Aorta (tissue), 5 donors: Measurements from ENCODE around the gene RAB5IF. TPM values are rescaled to one million over a fixed set of nuclear protein-coding genes. Genes with fewer than 3 reads are reported as not detected.

Source experiments
- ATAC-seq: fragments of 200-7000 bp; cut with Tn5 transposase; one replicate; pipeline ENCODE4 v1.9.1; 2022; ENCODE audit warnings: moderate library complexity; ENCODE audit not compliant: low FRiP score
- DNase-seq, 2 donors: peaks; one replicate each; pipeline ENCODE4 v3.0.0-alpha.2; 2020
- H3K27ac ChIP-seq, 2 donors: one replicate each; pipeline ENCODE4 v1.5.1; 2013; ENCODE audit warnings: low read length in 2 of 2, mild to moderate bottlenecking in 2 of 2, moderate library complexity in 2 of 2, control low read depth in 1 of 2, inconsistent platforms in 1 of 2, low read depth in 1 of 2
- H3K27me3 ChIP-seq, 2 donors: one replicate each; pipeline ENCODE4 v1.6.1; 2013; ENCODE audit warnings: control low read depth in 1 of 2, low read length in 1 of 2, mild to moderate bottlenecking in 1 of 2, moderate library complexity in 1 of 2; ENCODE audit not compliant: insufficient read depth in 2 of 2, control insufficient read depth in 1 of 2
- H3K36me3 ChIP-seq, 2 donors: one replicate each; pipeline ENCODE4 v1.6.1; 2013; ENCODE audit warnings: control low read depth in 1 of 2, low read length in 1 of 2, mild to moderate bottlenecking in 1 of 2; ENCODE audit not compliant: insufficient read depth in 2 of 2, control insufficient read depth in 1 of 2
- H3K4me1 ChIP-seq, 2 donors: one replicate each; pipeline ENCODE4 v1.6.1; 2013; ENCODE audit warnings: low read length in 2 of 2, control low read depth in 1 of 2, mild to moderate bottlenecking in 1 of 2, moderate library complexity in 1 of 2; ENCODE audit not compliant: insufficient read depth in 2 of 2, control insufficient read depth in 1 of 2
- H3K4me3 ChIP-seq, 2 donors: one replicate each; pipeline ENCODE4 v1.5.1; 2013; ENCODE audit warnings: low read length in 2 of 2, control low read depth in 1 of 2, mild to moderate bottlenecking in 1 of 2
- H3K9me3 ChIP-seq: one replicate; pipeline ENCODE4 v1.6.1; 2013; ENCODE audit warnings: mild to moderate bottlenecking, low read length; ENCODE audit not compliant: control insufficient read depth
- WGBS, 2 donors: extraction: QIAGEN DNeasy Blood & Tissue Kit; methylation state at CpG; one replicate each; pipeline ENCODE4 v1.1.7; 2013; 5-methylcytosine and 5-hydroxymethylcytosine counted together
- intact Hi-C, 2 donors: fragments of 100-400 bp; cut with DNase I; formaldehyde crosslinking; loops; one replicate each; pipeline versions ENCODE4 v1.14.2 to v1.15.0; 2022
- polyA plus RNA-seq, 2 donors: library from polyadenylated mRNA; stranded (reverse); fragments of 200-250 nt; gene quantifications; one replicate each; pipeline ENCODE4 v1.2.3, GENCODE V29; 2013
- total RNA-seq, 2 donors: library from RNA; stranded (reverse); fragmentation: NEBNext Ultra II Directional; extraction: Animal tissue kit (Norgen Biotek cat#: 25700); gene quantifications; one replicate each; pipeline ENCODE4 v1.2.1, GENCODE V29; 2021
- donor health status: healthy with polysubstance abuse.
- donor health status: Bipolar disorder and iron deficiency.
- donor health status: DM: no; HTN: no; CAD: no.
- donor health status: DM: no; HTN: no; CAD: no.
- donor health status: DM: yes; HTN: yes; CAD: no.

The RAB5IF gene
- total and polyA plus RNA-seq, 4 donors = 39.8 to 71.0 (median 50.1) TPM

GRCh38 chr20:36571564-36572504, 33.7 kb upstream of the RAB5IF start:
- ATAC-seq (no peak), DNase-seq (no peak)
- Histone ChIP-seq H3K9me3 (no peaks in the 10 kb centered on the region), H3K4me3 (no peak overlapping the region), H3K4me1 (no peaks in the 10 kb centered on the region), H3K27ac (peak overlapping the region; percentile 12 to 46), H3K36me3 (no peaks in the 10 kb centered on the region), H3K27me3 (no peaks in the 10 kb centered on the region)
- WGBS, 2 donors = 75 to 77% methylated on average over 17 of the region's 17 CpGs
- intact Hi-C loops = loop anchor here in 1 of 2 donors (5.0 kb wide), 1 partner anchor 35 kb away; the partner anchor contains the start of gene RAB5IF

DNA sequence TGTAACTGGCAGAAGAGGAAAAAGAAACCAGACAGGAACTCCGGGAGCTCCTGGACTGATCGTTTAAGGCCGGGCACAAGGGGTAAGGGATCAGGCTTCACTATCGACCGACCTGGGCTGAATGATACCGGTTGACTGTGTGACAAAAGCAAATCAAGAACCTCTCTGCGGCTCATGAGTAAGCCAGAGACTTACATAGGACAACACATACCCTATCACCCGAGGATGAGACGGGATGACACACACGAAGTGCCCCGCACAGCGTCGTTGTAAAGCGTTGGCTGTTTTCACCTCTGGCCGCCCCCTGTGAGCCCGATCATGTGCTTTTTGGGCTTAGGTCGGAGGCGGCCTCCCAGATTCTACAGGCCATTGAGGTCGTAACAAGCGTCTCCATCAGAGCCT, 32.9 kb upstream of the RAB5IF start:
- Histone ChIP-seq H3K4me1 (no peaks in the 10 kb centered on the region), H3K9me3 (no peaks in the 10 kb centered on the region), H3K4me3 (no peak overlapping the region), H3K27me3 (no peaks in the 10 kb centered on the region), H3K36me3 (no peaks in the 10 kb centered on the region), H3K27ac (peak overlapping the region; percentile 46)
- WGBS, 2 donors = 22 to 23% methylated on average over 20 of the region's 20 CpGs
- intact Hi-C loops = loop anchor here in 1 of 2 donors (5.0 kb wide), 1 partner anchor 35 kb away; the partner anchor contains the start of gene RAB5IF
- no peak for DNase-seq
- peak; percentile 20 for ATAC-seq

DNA sequence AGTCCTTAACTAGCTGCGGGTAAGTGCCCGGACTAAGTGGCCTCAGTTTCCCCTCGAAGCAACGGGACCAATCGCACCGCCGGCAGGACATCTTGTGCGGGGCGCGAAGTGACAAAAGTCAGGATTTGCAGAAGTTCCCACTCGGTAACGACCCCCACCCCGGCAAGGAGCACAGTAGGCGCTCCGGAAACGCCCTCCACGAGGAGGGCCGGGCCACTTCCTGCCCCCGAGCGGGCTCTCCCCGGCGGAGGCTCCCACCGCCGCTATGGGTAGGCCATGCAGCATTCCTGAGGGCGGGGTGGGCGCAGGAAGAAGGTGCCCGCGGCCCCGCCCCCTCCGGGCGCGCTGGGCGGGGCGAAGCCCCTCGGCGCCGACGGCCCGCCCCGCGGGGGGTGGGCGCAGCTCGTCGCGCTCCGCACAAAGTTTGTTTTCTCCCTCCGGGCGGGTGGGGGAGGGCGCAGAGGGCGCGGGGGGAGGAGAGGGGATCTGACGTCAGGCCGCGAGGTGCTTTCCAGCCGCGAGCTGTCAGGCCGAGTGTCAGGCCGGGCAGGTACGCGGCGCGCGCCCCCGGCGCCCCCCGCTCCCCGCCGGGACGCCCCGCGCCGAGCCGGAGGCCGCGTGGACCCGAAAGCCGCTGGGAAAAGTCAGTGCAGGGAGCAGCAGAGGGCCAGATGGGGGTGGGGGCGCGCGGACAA, 32.3 kb upstream of the RAB5IF start, which contains the start of gene TGIF2:
TSS of gene TGIF2 (plus strand) at position 495 of the 695 bp plus-strand sequence. CDS start 5,178 bp downstream, outside the sequence.
- Histone ChIP-seq H3K36me3 (no peaks in the 10 kb centered on the region), H3K4me1 (no peaks in the 10 kb centered on the region), H3K4me3 (peak within 1 kb of the TSS; percentile 48 to 69), H3K27ac (peak within 1 kb of the TSS; percentile 46), H3K27me3 (no peaks in the 10 kb centered on the region), H3K9me3 (no peaks in the 10 kb centered on the region)
- peak; percentile 92 for ATAC-seq
- 3% methylated on average over 46 to 80 of the region's 80 CpGs for WGBS, 2 donors
- peak; percentile 88 to 94 for DNase-seq
- intact Hi-C loops = loop anchor here in 1 of 2 donors (5.0 kb wide), 1 partner anchor 34 kb away; the partner anchor contains the start of gene RAB5IF

GRCh38 chr20:36573798-36574365, 31.7 kb upstream of the RAB5IF start:
- peak; percentile 65 to 83 for DNase-seq
- 0 to 1% methylated on average over 29 to 53 of the region's 53 CpGs for WGBS, 2 donors
- no peaks in the 10 kb centered on the region for H3K4me1 ChIP-seq
- no peaks in the 10 kb centered on the region for H3K36me3 ChIP-seq
- intact Hi-C loops = loop anchor here in 1 of 2 donors (5.0 kb wide), 1 partner anchor 33 kb away; the partner anchor contains the start of gene RAB5IF
- peak overlapping the region in 1 of 2 donors; percentile 39 for H3K27ac ChIP-seq
- peak overlapping the region; percentile 48 to 69 for H3K4me3 ChIP-seq
- H3K9me3 ChIP-seq = no peaks in the 10 kb centered on the region
- no peaks in the 10 kb centered on the region for H3K27me3 ChIP-seq
- ATAC-seq = peak; percentile 4

DNA sequence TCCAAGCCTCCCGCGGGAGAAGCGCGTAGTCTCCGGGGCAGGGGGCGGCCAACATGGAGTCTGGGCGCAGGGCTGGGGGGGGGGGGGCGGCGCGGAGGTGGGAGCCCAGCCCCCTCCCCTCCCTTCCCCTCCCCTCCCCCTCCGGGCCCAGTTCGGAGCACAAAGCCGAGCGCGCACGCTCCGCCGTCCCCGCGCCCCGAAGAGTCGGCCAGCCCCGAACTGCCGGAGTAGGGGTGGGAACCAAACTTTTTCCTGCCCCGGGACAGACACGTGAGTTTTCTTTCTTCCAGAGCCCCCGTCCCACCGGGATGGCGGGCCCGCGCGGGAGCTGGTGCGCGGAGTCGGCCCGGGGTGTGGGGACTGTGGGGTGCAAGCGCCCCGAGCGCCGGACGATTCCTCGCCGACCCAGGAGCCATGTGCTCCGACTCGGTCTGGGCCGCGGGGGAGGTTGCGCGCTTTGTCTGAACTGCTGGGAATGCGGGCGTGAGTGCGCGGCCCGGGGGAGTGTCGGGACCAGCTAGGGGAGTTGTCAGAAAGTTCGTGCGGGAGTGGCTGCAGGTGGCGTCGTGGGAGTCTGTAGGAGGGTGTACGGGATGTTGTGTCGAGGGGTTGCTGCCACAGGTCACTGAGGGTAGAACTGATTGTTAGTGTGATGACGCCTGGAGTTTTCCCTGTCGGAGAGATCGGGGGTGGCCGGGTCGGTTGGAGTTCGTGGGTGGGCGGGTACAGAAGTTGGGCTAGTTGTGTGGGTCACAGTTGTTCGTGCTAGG, 31.0 kb upstream of the RAB5IF start:
- H3K36me3 ChIP-seq = no peaks in the 10 kb centered on the region
- H3K4me1 ChIP-seq = no peaks in the 10 kb centered on the region
- peak overlapping the region; percentile 48 to 69 for H3K4me3 ChIP-seq
- peak overlapping the region in 1 of 2 donors; percentile 30 for H3K27ac ChIP-seq
- ATAC-seq = peak; percentile 55
- intact Hi-C loops = loop anchor here in 1 of 2 donors (5.0 kb wide), 1 partner anchor 33 kb away; the partner anchor contains the start of gene RAB5IF
- peak; percentile 58 to 86 for DNase-seq
- 0 to 1% methylated on average over 44 to 65 of the region's 69 CpGs for WGBS, 2 donors
- H3K27me3 ChIP-seq = no peaks in the 10 kb centered on the region
- no peaks in the 10 kb centered on the region for H3K9me3 ChIP-seq

GRCh38 chr20:36576081-36576445, 29.5 kb upstream of the RAB5IF start:
- H3K27me3 ChIP-seq = no peaks in the 10 kb centered on the region
- H3K27ac ChIP-seq = no peak overlapping the region
- 38 to 50% methylated on average over 1 of the region's 1 CpG for WGBS, 2 donors
- peaks cover 0 to 1% of the 10 kb centered on the region in 2 donors for H3K36me3 ChIP-seq
- no peak overlapping the region for H3K4me3 ChIP-seq
- no peak for ATAC-seq
- no peak for DNase-seq
- H3K9me3 ChIP-seq = no peaks in the 10 kb centered on the region
- no peaks in the 10 kb centered on the region for H3K4me1 ChIP-seq
- intact Hi-C loops = no loop called here

DNA sequence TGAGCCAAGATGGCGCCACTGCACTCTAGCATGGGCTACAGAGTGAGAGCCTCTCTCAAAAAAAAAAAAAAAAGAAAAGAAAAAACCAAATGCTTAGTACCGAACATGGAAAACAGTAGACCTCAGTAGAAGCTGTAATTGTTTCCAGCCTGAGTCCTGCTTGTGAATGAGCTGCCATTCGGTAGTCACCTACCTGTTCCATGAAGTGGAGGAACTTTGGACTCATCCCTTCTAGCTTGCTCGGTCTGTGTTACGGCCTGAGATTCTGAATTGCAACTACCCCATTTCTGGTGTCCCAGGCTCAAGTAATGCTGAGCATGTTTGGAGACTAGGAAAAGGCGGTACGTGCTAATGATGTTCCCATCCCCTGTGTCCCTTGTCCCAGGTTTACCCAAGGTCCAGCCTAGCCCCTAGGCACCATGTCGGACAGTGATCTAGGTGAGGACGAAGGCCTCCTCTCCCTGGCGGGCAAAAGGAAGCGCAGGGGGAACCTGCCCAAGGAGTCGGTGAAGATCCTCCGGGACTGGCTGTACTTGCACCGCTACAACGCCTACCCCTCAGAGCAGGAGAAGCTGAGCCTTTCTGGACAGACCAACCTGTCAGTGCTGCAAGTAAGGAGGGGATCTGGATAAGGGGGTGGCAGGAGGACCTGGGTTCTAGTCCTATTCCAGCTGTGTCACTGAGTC, 27.1 kb upstream of the RAB5IF start:
- peaks cover 0 to 2% of the 10 kb centered on the region in 2 donors for H3K36me3 ChIP-seq
- DNase-seq (no peak), ATAC-seq (no peak)
- H3K27me3 ChIP-seq = no peaks in the 10 kb centered on the region
- H3K27ac ChIP-seq = no peak overlapping the region
- H3K4me1 ChIP-seq = no peaks in the 10 kb centered on the region
- no peaks in the 10 kb centered on the region for H3K9me3 ChIP-seq
- WGBS, 2 donors = 97 to 98% methylated on average over 15 of the region's 15 CpGs
- no peak overlapping the region for H3K4me3 ChIP-seq
- intact Hi-C loops = no loop called here
